HG02970 (cell line): ENCODE results near the gene ZNF444.
A peak's percentile ranks its signal among the peaks of the same experiment; 100 is the strongest.

Experiments
- ATAC-seq: cut with Tn5 transposase; IDR thresholded peaks from one replicate; pipeline ENCODE4 v1.9.1; 2021; ENCODE audit warnings: mild to moderate bottlenecking, moderate library complexity, moderate number of reproducible peaks; ENCODE audit not compliant: unreplicated experiment, low FRiP score

Gene ZNF444

DNA sequence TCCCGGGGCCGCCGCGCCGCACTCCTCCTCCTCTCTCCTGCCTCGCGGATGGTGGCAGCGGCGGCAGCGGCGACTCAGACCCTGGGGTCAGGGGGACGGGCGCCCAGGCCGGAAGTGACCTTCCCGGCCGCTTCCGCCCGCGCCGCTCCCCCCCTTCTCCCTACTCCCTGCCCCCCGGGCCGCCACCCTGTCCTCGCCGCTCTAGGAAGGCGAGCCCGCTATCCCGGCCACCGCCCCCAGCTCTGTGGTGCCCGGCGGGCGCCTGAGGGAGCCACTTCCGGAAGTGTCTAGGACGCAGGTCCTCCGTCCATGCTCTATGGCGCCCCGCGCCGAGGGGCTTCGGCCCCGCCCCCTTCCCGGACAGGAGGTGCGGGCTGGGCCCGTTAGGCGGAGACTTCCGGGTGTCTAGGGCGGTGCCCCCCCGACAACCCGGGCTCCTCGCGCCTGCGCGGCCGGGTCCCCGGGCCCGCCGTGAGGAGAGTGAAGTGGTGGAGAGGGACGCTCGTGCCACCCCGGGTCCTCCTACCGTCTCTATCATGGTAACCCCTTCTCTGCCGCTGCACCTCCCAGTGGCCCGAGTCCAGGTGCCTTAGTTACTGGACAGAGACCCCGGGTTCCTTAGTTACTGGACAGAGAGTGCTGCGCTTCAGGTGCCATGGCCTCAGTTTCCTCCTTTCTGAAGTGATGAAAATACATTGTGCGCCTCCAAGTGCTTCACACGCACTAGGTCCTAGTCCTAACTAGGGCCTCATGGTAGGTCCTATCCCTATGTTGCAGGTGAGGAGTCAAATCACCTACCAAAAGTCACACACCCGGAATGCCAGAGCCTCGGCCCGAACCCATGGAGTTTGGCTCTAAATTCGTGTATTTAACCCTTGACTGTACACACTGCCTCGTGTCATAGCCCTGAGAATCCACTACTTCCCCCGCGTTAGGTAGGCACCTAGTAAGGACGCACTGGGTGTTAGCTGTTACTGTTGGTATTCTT lies 19.6 kb upstream of the ZNF444 start, which contains the start of gene ZNF787:
ZNF787 (minus strand) TSS at position 116 of the 988 bp plus-strand sequence. CDS start 18,078 bp downstream, outside the sequence.
- ATAC-seq: peak; percentile 82

DNA sequence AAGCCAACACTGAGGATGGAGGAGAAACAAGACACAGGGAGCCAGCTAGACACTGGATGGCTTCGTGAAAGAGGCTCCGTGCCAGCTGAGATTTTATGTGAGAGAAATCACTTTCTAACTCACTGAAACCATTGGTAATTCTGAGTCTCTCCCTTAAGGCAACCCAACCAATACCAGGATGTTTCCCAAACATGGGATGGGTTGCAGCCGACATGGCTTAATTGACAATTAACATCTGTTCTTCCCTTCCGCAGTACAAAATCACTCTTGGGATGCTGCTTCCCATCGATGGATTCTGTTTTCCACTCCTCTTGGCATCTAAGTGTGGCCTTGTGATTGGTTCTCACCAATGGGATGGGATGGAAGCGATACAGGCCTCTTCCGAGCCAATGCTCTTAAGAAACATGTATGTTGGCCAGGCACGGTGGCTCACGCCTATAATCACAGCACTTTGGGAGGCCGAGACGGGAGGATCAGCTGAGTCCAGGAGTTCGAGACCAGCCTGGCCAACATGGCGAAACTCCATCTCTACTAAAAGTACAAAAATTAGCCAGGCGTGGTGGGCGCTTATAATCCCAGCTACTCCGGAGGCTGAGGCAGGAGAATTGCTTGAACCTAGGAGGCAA lies 17.7 kb upstream of the ZNF444 start:
- ATAC-seq: no peak

GRCh38 chr19:56124578-56124977 lies 16.5 kb upstream of the ZNF444 start:
- no peak for ATAC-seq

DNA sequence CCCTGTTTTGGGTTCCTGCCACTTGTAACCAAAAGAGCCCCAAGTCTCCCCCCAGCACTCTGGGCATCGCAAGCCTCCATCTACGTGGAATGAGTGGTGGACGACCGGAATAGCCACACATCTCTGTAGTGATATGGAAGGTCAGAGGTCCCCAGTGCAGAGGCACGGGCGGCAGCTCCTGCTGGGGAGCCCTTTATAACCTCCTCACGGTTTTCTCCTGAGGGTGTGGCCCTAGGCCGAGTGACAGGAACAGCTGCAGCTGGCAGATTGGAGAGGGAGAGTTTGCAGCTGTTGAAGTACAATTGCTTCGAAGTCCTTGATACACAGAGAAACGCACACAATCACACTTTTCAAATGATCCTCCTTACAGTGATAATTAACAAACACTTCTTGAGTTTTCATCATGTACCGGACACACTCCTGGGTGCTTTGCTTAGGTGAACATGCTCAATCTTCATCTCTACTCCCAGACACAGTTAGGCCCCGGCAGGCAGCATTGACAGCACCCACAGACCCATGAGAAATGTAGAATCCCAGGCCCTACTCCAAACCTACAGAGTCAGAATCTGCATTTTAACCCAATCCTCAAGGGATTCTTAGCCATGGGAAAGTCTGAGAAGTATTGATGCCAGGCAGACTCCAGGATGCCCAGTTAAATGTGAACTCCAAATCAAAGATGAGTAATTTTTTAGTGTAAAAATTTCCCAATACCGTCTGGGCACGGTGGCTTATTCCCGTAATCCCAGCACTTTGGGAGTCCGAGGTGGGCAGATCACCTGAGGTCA lies 15.1 kb upstream of the ZNF444 start:
- no peak for ATAC-seq

- no peak for ATAC-seq
Measured at GRCh38 chr19:56126983-56127780, 13.9 kb upstream of the ZNF444 start.

GRCh38 chr19:56130006-56130405 lies 11.1 kb upstream of the ZNF444 start:
- no peak for ATAC-seq

DNA sequence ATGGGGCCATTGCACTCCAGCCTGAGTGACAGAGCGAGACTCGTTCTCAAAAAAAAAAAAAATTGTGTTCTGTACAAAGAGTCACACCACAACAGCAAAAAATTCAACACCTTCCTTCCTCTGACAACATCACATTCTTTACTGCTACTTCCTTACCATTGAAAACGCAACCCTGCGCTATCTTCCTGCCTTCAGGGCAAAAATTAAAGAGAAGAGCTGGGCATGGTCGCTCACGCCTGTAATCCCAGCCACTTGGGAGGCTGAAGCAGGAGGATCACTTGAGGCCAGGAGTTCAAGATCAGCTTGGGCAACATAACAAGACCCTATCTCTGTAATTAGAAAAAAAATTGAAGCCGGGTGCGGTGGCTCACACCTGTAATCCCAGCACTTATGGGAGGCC lies 9.4 kb upstream of the ZNF444 start:
- ATAC-seq: no peak

DNA sequence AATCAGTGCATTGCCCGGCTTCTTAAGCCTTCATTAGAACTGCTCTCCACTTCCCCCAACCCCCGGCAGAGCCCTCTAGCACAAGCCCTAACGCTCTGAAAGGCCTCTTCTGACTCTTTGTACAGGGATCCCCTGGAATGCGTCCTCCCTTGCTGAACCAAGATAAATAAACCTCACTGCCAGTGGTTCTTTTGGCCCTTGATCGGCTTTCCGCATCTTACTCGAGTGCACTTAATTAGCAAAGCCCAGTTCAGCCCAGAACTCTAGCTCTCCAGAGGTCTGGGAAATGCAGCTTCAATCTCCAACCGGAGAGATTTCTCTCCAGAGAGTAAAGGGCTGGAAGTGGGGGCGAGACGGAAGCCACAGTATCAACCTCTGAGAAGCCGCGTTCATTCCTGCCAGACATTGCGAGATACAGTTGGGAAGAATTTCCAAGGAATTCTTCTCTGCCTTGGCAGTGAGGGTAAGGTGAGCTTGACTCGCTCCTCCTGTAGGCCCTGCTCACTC lies 8.7 kb upstream of the ZNF444 start:
- no peak for ATAC-seq

DNA sequence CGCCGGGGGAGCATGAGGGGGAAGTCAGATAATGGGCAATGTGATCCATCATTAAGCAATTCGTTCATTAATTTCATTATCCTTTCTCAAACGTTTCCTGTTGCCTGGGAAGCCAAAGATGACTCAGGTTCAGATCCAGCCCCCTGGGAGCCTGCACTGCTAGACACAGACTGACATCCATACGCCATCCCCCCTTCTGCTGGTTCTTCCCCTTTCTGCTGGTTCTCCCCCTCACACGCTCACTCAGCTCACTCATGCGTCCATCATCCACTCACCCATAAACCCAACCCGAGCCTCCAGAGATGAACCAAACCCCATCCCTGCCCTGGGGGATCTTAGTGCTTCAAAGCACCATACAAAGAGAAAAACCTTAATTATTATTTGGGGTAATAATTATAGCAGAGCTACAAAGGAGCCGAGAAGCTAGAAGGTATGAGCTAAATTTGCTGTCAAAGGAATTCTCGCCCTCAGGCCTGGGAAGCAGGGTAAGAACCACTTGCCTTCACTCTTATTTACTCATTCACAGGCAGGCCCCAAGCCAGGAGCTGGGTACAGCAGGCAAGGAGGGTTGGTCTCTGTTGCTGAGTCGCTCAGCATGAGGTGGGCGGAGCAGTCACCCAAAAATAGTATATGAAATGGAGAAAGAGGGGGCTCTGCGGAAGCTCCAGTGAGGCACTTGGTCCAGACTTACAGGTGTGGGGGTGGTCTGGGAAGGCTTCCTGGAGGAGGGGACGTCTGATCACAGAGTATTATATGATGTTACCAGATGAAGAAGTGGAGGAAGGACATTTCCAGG lies 7.0 kb upstream of the ZNF444 start:
- ATAC-seq: no peak

DNA sequence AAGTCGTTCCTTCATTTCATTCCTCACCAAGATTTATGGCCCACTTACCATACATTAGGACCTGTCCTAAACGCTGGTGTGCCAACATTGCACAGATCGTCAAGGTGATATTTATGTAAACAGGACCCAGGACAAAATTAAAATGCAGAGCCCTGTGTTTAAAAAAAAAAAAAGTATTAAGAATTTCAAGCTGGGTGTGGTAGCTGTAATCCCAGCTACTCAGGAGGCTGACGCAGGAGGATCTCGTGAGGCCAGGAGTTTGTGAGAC lies 6.5 kb upstream of the ZNF444 start:
- no peak for ATAC-seq

DNA sequence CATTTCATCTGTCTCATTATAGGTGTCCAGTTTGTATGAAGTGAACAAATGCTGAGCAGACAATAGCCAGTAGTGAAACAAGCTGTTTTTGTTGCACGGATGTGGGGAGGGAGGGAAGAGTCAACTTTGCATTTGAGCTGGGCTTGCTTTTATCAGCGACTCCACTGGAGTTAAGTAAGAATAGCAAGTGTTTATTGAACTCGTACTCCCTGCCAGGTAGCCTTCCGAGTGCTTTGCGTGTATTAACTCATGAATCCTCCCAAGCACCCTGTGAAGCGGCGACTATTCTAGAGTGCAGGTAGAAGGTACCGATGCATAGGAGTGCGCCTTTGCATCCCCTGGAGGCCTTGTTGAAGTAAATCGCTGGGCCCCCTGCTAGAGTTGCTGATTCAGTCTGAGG lies 4.7 kb upstream of the ZNF444 start:
- ATAC-seq: no peak

DNA sequence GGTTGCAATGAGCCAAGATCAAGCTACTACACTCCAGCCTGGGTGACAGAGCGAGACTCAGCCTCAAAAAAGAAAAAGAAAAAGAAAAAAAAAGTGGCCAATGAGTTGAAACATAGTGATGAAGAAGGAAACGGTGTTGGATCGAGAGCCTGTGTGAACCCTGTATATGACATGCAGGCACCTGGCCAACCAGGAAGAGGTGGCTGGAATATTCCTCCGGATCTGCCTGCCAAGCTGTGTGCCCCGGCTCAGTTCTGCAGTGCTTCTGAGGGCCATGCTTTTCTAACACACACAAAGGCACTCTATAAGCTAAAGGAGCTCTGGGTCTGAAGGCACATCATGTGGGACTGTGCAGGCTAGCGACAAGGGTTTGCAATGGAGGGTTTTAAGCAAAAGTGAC lies 3.7 kb upstream of the ZNF444 start:
- no peak for ATAC-seq

GRCh38 chr19:56138069-56138468 lies 3.0 kb upstream of the ZNF444 start:
- no peak for ATAC-seq

DNA sequence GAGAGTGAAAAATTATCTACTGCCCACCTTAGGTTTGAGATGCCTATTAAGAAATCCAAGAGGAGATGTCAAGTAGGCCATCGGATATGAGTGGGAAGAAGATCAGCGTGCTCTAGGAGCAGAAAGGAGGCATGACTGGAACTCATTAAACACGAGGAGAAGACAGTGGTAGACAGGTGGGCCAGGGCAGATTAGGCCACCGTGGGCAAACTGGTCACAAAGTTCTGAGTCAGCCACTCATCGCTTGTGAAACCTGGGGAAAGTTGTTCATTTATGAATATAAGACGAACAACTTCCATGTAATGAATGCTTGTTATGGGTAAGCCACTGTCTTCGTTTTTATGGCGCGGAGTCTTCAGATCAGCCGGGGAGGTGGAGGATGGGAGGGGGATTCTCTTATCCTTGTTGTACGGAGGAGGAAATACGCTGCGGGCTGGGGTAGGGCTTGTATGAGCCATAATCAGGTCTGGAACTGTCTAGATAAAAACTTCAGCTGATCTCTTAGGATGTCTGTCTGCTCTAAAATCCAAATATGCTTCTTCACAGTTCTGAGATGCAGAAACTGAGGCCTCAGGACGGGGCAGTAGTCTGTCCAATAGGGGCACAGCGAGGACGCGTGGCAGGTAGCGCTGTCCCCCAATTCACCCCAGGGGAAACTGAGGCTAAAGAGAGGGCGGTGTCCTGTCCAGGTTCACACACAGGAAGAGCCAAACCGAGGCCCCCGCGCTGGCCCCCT lies 1.1 kb upstream of the ZNF444 start:
- ATAC-seq: no peak

DNA sequence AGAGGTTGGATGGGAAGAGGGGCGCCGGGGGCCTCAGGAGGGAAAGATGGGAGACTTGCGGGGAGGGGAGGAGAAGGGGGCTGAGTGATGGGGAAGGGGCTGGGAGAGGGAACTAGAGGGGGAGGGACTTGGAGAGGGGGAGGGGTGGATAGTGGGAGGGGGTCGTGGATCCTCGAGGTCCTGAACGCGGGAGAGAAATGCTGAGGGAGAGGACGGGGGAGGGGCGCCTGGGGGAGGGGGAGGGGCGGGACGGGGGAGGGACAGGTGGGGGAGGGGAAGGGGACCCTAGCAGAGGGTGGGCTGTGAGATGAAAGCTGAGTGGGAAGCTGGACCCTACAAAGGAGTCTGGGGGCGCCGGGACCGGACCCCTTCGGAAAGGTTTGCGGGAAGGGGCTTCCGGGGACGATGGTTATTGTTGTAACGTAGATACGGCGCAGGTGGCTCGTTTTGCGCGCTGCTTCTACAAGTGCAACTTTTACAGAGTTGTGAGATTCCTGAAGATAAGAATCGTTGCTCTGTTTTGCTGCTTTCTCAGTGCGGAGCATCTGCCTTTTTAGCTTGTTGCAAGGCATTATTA lies 418 bp downstream of the ZNF444 start:
- no peak for ATAC-seq

DNA sequence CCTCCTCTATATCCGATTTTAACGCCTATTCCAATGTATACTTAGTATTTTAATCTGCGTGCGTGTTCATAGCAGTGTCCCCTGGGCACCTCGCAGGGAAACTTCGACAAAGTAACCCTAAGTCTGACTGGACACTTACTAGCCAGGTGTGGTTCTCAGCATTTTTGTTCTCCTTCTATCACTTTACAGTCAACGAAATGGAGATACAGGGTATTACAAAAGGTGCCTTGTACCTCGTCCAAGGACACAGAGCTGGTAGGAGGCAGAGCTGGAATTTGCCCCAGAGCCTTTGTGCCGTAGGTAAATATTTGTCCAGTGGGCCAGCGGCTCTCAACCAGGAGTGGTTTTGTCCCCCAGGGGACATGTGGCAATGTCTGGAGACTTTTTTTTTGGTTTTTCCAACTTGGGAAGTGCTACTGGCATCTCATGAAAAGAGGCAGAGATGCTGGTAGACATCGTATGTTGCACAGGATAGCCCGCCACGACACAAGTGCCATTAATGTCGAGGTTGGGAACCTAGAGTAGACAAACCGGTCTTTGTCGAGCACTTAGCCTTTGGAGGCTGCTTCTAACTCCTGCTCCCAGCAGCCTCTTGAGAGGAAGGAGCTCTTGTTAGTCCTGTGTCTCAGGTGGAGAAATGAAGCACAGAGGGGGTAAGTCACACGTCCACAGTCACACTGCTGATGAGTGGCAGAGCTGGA lies 1.1 kb downstream of the ZNF444 start:
- no peak for ATAC-seq

- no peak for ATAC-seq
Measured at GRCh38 chr19:56142897-56143434, 1.9 kb downstream of the ZNF444 start.
